ENCODE measurements around the gene GGPS1.
"Not testable (repeated sequence)": the region's sequence is repeated elsewhere in the genome, so short reads cannot be mapped to it uniquely, and the experiment has no call there.

The GGPS1 gene

GRCh38 chr1:235328271-235329138, at the start of gene GGPS1:
TSS of gene GGPS1 (plus strand) at chr1:235328570. CDS start at chr1:235335265, 6,695 bp downstream.
- DNase-seq (ENCODE audit: low read depth), result peak; percentile 100

DNA sequence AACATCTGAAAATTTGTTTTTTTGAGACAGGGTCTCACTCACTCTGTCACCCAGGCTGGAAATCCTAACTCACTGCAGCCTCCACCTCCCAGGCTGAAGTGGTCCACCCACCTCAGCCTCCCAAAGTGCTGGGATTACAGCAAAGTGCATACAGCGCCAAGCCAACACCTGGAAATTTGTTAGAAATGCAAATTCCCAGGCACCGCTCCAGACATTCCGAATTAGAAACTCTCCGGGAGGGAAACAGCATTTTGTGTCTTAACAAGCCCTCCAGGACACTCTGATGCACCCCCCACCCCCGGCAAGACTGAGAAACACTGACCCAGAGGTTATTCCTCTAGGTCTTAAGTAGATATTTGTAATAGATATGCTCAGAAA, 49.5 kb upstream of the GGPS1 start:
- DNase-seq (ENCODE audit: low read depth), result no peak

DNA sequence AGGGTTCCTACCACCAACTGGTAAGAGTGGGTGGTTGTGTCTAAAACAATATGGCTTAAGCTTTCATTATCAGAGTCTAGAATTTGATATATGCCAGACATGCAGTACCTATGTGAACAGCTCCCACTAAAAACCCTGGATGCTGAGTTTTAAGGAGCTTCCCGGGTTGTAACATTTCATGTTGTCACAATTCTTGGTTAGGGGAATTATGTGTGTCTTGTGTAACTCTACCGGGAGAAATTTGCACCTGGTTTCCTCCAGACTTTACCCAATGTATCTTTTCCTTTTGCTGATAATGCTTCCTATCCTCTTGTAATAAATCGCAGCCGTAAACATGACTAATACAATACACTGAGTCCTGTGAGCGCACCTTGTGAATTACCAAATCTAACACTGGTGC, 48.7 kb upstream of the GGPS1 start:
- no peak for DNase-seq (ENCODE audit: low read depth)

DNA sequence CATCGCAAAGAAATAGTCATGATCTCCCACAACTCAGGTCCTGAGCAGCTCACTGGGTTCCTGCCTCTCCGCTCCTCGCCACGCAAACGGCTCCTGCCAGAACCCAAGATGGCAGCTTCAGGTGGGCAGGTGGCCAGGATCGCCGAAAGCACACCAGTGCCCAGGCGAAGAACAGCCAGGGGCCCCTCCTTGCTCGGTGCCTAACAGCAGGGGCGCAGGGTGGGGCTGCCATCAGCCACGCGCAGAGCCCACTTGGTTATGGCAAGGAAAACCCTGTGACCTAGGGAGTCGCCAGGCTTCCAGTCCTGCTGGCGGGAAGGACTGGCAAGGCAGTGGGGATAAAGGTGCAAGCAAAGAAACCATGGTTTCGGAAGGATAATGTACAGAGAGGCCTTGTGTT, 47.9 kb upstream of the GGPS1 start:
- DNase-seq (ENCODE audit: low read depth), result no peak

GRCh38 chr1:235283636-235284035, 44.7 kb upstream of the GGPS1 start:
- not testable (repeated sequence) for DNase-seq (ENCODE audit: low read depth)

- DNase-seq (ENCODE audit: low read depth), result no peak
Observed at GRCh38 chr1:235284231-235284769, 44.1 kb upstream of the GGPS1 start.

DNA sequence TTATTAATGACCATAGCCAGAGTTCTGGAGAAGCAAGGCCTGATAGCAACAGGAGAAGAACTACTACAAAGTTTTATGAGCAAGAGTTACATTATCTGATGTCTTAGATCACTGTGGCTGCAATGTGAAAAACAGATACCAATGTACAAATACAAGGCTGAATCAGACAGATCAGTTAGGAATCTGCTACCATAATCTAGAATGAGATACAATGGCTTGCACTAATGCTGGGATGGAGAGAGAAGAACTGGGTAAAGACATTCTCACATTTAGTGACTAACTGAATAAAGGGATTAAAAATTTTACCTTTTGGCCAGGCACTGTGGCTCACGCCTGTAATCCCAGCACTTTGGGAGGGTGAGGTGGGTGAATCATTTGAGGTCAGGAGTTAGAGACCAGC, 41.7 kb upstream of the GGPS1 start:
- DNase-seq (ENCODE audit: low read depth), result no peak

- DNase-seq (ENCODE audit: low read depth), result no peak
Observed at GRCh38 chr1:235287208-235287882, 41.0 kb upstream of the GGPS1 start.

- DNase-seq (ENCODE audit: low read depth), result no peak
Observed at GRCh38 chr1:235289859-235290739, 38.3 kb upstream of the GGPS1 start.

- no peak for DNase-seq (ENCODE audit: low read depth)
Observed at GRCh38 chr1:235290740-235291502, 37.4 kb upstream of the GGPS1 start.

- DNase-seq (ENCODE audit: low read depth), result no peak
Observed at GRCh38 chr1:235291599-235292091, 36.7 kb upstream of the GGPS1 start.

- DNase-seq (ENCODE audit: low read depth), result no peak
Observed at GRCh38 chr1:235292790-235293189, 35.6 kb upstream of the GGPS1 start.

GRCh38 chr1:235293322-235293942, 34.9 kb upstream of the GGPS1 start:
- DNase-seq (ENCODE audit: low read depth), result no peak

GRCh38 chr1:235295902-235296350, 32.4 kb upstream of the GGPS1 start:
- peak; percentile 55 for DNase-seq (ENCODE audit: low read depth)

- no peak for DNase-seq (ENCODE audit: low read depth)
Observed at GRCh38 chr1:235296729-235297128, 31.6 kb upstream of the GGPS1 start.

- DNase-seq (ENCODE audit: low read depth), result no peak
Observed at GRCh38 chr1:235297579-235297978, 30.8 kb upstream of the GGPS1 start.

DNA sequence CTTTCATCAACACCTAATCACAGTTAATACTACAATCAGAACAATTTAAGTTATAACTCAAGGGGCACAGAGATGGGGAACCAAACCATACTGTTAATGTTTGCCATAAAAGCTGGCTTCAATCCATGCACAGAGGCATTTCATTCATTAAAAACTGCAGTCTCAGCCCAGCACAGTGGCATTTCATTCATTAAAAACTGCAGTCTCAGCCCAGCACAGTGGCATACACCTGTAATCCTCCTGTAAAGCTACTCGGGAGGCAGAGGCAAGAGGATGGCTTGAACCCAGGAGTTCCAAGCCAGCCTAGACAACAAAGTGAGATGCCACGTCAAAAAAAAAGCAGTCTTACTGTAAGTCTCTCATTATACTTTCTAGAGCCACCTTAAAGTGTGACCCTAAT, 29.6 kb upstream of the GGPS1 start:
- DNase-seq (ENCODE audit: low read depth), result no peak

- no peak for DNase-seq (ENCODE audit: low read depth)
Observed at GRCh38 chr1:235299169-235299858, 29.1 kb upstream of the GGPS1 start.

GRCh38 chr1:235302143-235302542, 26.2 kb upstream of the GGPS1 start:
- no peak for DNase-seq (ENCODE audit: low read depth)

All from fibroblast of the conjunctiva (primary cell).